H1 (cell line): ENCODE results near the gene SHISA6.

Experiments used
- BACH1 ChIP-seq: IDR thresholded peaks from 2 replicates; pipeline ENCODE4 v1.6.1; 2012; ENCODE audit warnings: low read length, improper control_type of control experiment
- EGR1 ChIP-seq: IDR thresholded peaks from 2 replicates; pipeline ENCODE4 v1.6.1; 2011; ENCODE audit warnings: low read depth, low read length, borderline replicate concordance
- EZH2 ChIP-seq: fragments of 200-600 bp; sonication (generic); IDR thresholded peaks from 2 replicates; pipeline ENCODE4 v1.7.1; 2012; ENCODE audit warnings: low read depth, mild to moderate bottlenecking, moderate library complexity, low read length, inconsistent platforms; ENCODE audit not compliant: severe bottlenecking
- GABPA ChIP-seq: IDR thresholded peaks from 2 replicates; pipeline ENCODE4 v1.6.1; 2011; ENCODE audit warnings: mild to moderate bottlenecking, low read length, moderate library complexity, borderline replicate concordance; ENCODE audit not compliant: insufficient read depth
- MAX ChIP-seq: IDR thresholded peaks from 2 replicates; pipeline ENCODE4 v1.6.1; 2012; ENCODE audit warnings: inconsistent platforms
- POLR2A ChIP-seq, 2 experiments: IDR thresholded peaks; 1 replicate in 1 of 2; 2 replicates in 1 of 2; pipeline ENCODE4 v1.6.1; 2011; ENCODE audit warnings: low read depth in 2 of 2, low read length in 2 of 2, mild to moderate bottlenecking in 2 of 2; ENCODE audit errors: control extremely low read depth in 1 of 2
- POLR2AphosphoS5 ChIP-seq: IDR thresholded peaks from 2 replicates; pipeline ENCODE4 v1.6.1; 2011; ENCODE audit warnings: low read depth, low read length
- RNF2 ChIP-seq: fragments of 200-900, 300-1000 bp; sonication (generic); IDR thresholded peaks from 2 replicates; pipeline ENCODE4 v1.7.1; 2016; ENCODE audit warnings: borderline replicate concordance, low read depth, mild to moderate bottlenecking, antibody characterized with exemption, low read length; ENCODE audit not compliant: poor library complexity, severe bottlenecking; ENCODE audit errors: missing control alignments
- SUZ12 ChIP-seq: fragments of 200-600 bp; sonication (generic); IDR thresholded peaks from 2 replicates; pipeline ENCODE4 v1.6.1; 2012; ENCODE audit warnings: mild to moderate bottlenecking, inconsistent platforms, low read length, moderate library complexity, mixed read lengths
- TF ChIP-seq, protein P1 (sequence below), 3 experiments: IDR thresholded peaks; 1 replicate in 2 of 3; 2 replicates in 1 of 3; pipeline versions ENCODE4 v1.5.1 to v1.6.1; 2011; ENCODE audit warnings: low read length in 3 of 3, mild to moderate bottlenecking in 3 of 3, inconsistent platforms in 2 of 3, low read depth in 1 of 3, moderate library complexity in 1 of 3; ENCODE audit not compliant: insufficient read depth in 1 of 3; ENCODE audit errors: control extremely low read depth in 1 of 3

- TF ChIP-seq, protein P1, sequence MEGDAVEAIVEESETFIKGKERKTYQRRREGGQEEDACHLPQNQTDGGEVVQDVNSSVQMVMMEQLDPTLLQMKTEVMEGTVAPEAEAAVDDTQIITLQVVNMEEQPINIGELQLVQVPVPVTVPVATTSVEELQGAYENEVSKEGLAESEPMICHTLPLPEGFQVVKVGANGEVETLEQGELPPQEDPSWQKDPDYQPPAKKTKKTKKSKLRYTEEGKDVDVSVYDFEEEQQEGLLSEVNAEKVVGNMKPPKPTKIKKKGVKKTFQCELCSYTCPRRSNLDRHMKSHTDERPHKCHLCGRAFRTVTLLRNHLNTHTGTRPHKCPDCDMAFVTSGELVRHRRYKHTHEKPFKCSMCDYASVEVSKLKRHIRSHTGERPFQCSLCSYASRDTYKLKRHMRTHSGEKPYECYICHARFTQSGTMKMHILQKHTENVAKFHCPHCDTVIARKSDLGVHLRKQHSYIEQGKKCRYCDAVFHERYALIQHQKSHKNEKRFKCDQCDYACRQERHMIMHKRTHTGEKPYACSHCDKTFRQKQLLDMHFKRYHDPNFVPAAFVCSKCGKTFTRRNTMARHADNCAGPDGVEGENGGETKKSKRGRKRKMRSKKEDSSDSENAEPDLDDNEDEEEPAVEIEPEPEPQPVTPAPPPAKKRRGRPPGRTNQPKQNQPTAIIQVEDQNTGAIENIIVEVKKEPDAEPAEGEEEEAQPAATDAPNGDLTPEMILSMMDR (IDR thresholded peaks at IDR 0.05; ENCODE audit: control extremely low read depth in 1 of 3, insufficient read depth in 1 of 3, low read depth in 1 of 3, low read length in 3 of 3) = no peak
- TF ChIP-seq GABPA (no peak), SUZ12 (no peak), EGR1 (no peak), EZH2 (no peak), BACH1 (no peak), MAX (no peak), POLR2A (IDR thresholded peaks at IDR 0.05; ENCODE audit: control extremely low read depth in 1 of 2, low read depth in 2 of 2, low read length in 2 of 2) (no peak), POLR2AphosphoS5 (no peak), RNF2 (no peak)
These were observed 320.3 kb downstream of the SHISA6 start for GRCh38 chr17:11561281-11561680.
